Activated CD4-positive, alpha-beta memory T cell treated with anti-CD3 and anti-CD28 coated beads for 36 hours (primary cell): ENCODE data around the gene WDR91. TPM values are rescaled to one million over a fixed set of nuclear protein-coding genes. Genes with fewer than 3 reads are reported as not detected.

Experiments
- CTCF ChIA-PET: fragments of 350-600 bp; sonication (Branson Sonifier 250); formaldehyde crosslinking; loops from one replicate; lab custom pipeline; 2021; ENCODE audit warnings: antibody characterized with exemption, inconsistent platforms; lab: Charles Lee
- POLR2A ChIA-PET: fragments of 350-600 bp; sonication (Branson Sonifier 250); formaldehyde crosslinking; loops from one replicate; lab custom pipeline; 2021; ENCODE audit warnings: antibody characterized with exemption; lab: Charles Lee
- DNase-seq: peaks from one replicate; pipeline ENCODE4 v3.0.0-alpha.2; 2020
- H3K27ac Mint-ChIP-seq: one replicate; pipeline ENCODE4 v1.8.0; 2021; ENCODE audit warnings: mixed read lengths
- H3K27me3 Mint-ChIP-seq: one replicate; pipeline ENCODE4 v1.8.0; 2021; ENCODE audit warnings: mixed read lengths
- H3K36me3 Mint-ChIP-seq: one replicate; pipeline ENCODE4 v1.8.0; 2021; ENCODE audit warnings: mixed read lengths
- H3K4me1 Mint-ChIP-seq: one replicate; pipeline ENCODE4 v1.8.0; 2021; ENCODE audit warnings: low read depth, mixed read lengths
- H3K4me3 Mint-ChIP-seq: one replicate; pipeline ENCODE4 v1.8.0; 2021; ENCODE audit warnings: mild to moderate bottlenecking, mixed read lengths
- H3K9me3 Mint-ChIP-seq: one replicate; pipeline ENCODE4 v1.8.0; 2021; ENCODE audit warnings: mixed read lengths
- intact Hi-C: fragments of 100-400 bp; cut with micrococcal nuclease; formaldehyde crosslinking; loops from one replicate; pipeline ENCODE4 v1.15.1; 2023
- total RNA-seq, 2 experiments: library from RNA; stranded (reverse); gene quantifications; one replicate each; pipeline ENCODE4 v1.2.3, GENCODE V29; 2021

WDR91 gene
- total RNA-seq, 2 experiments from 2014 or later, result 10.3 to 11.0 TPM

DNA sequence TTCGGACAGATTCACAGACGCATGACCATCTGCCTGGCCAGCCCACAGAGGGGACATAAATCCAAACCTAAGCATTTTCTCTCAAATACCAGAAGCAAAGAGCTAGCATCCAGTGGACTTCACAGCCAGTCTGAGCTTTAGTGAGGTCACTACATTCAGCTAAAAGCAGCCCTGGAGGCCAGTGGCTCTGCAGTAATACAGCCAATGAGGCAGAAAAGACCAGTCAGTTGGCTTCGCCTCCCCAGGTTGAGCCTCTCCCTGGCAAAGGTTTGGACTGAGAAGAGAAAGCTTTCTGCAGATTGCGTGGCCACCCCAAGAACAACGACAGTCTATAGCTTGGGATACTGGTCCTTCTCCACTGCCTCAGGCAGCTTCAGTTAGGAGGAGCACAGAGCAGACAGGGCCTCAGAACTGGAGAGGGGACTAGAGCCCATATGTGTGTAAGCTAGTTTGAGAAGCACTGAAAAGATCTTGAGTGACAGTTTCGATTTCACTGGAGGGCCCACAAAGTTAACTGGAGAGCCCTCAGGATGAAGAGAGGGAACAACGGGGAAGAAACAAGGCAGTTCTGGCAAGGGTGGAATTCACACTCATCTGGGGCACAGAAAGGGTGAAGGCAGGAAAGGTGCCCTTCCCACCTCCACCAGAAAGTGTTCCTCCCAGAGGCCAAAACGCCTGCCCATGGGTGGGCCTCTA, 3.8 kb downstream of the WDR91 start:
- DNase-seq, result no peak
- H3K36me3 Mint-ChIP-seq, result peaks cover 27% of the 10 kb centered on the region
- no peaks in the 10 kb centered on the region for H3K27me3 Mint-ChIP-seq
- no peaks in the 10 kb centered on the region for H3K9me3 Mint-ChIP-seq
- ChIA-PET CTCF (no interaction called here), POLR2A (no interaction called here)
- no peak overlapping the region for H3K27ac Mint-ChIP-seq
- peaks cover 29% of the 10 kb centered on the region for H3K4me1 Mint-ChIP-seq
- H3K4me3 Mint-ChIP-seq, result no peak overlapping the region
- intact Hi-C loops, result no loop called here

DNA sequence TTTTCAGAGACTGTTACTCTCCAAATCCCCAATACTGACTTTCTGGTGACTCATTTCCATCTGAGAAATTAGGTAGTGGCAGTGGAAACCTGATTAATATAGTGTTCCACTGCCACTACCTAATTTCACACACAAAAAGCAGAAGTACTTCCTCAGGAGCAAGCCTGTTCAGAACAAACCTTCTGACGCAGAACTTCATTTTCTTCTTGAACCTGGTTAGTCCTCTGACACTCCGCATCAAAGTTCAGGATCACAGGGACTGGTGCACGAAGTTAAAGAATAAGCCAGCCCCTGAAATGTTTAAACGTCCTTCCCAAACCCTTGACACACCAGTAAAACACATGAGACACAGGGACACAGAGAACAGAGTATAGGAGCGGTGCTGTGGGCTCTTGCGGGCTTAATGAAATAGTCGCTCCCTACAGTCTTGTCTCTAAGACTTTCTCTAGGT, 4.4 kb downstream of the WDR91 start:
- CTCF ChIA-PET, result no interaction called here
- Mint-ChIP-seq H3K4me1 (peaks cover 33% of the 10 kb centered on the region), H3K9me3 (no peaks in the 10 kb centered on the region), H3K36me3 (peaks cover 32% of the 10 kb centered on the region), H3K27me3 (no peaks in the 10 kb centered on the region), H3K27ac (no peak overlapping the region), H3K4me3 (no peak overlapping the region)
- DNase-seq, result no peak
- POLR2A ChIA-PET, result no interaction called here
- intact Hi-C loops, result no loop called here

DNA sequence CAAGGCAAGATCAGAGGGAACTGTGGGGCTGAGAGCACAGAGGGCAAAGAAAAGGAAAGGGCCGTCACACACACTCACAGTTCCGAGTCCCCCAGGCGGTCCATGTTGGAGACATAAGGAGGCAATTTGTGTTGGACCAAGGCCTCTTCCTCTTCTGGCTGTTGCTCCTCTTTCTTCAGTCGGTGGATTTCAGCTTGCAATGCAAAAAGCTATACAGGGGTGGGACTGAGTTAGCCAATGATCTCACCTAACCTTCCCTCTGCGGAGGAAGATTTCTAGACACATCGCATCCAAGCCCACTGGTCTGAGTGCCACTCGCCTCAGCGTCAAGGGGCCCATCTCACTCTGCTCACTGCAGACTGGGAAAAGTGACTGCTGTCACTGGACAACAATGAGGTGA, 5.5 kb downstream of the WDR91 start:
- ChIA-PET POLR2A (no interaction called here), CTCF (no interaction called here)
- Mint-ChIP-seq H3K4me3 (no peak overlapping the region), H3K4me1 (peaks cover 34% of the 10 kb centered on the region), H3K9me3 (no peaks in the 10 kb centered on the region), H3K36me3 (peaks cover 40% of the 10 kb centered on the region), H3K27me3 (no peaks in the 10 kb centered on the region), H3K27ac (no peak overlapping the region)
- intact Hi-C loops, result no loop called here
- DNase-seq, result no peak

DNA sequence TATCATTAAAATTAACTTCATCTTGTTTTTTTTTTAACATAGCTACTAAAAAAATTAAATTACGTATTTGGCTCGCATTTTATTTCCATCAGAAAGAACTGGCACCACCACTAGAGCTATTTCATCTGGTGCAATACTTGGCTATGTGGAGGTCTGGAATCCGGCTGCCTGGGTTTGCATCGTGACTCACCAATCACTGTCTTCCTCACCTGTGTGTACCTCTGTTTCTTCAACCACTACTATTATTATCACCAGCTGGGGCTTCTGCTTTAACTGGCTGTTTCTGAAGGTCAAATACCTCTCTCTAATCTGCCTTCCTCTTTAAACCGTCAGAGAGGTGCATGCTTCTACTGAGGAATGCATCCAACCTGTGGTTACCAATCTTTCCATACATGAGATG, 6.5 kb downstream of the WDR91 start:
- Mint-ChIP-seq H3K36me3 (peaks cover 44% of the 10 kb centered on the region), H3K9me3 (no peaks in the 10 kb centered on the region), H3K27ac (no peak overlapping the region), H3K4me3 (no peak overlapping the region), H3K4me1 (peaks cover 30% of the 10 kb centered on the region), H3K27me3 (no peaks in the 10 kb centered on the region)
- DNase-seq, result no peak
- ChIA-PET POLR2A (interaction anchor here (0.6 kb wide), 1 partner anchor 37 kb away, joined by 3 read pairs; no protein-coding TSS in a partner anchor), CTCF (interaction anchor here (1.1 kb wide), 1 partner anchor 75 kb away, joined by 3 read pairs; no protein-coding TSS in a partner anchor)
- intact Hi-C loops, result no loop called here

DNA sequence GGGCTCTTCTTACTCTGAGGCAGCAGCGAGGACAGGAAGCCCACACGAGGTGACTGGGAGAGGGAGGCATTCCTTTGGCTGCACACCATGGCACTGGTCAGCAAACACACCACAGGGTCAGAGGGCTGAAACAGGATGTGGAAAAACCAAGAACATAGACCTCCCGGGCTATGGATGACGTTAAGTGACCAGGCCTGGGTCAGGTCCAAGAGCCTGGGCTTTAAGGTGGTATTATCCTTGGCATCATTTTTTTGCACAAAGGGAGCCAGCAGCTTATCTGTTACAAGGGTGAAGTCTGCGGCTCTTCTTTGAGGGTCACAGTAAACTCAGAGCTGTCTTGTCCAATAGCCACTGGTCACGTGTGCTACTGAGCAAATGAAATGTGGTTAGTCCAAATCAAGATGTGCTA, 7.0 kb downstream of the WDR91 start:
- intact Hi-C loops, result no loop called here
- ChIA-PET CTCF (interaction anchor here (1.1 kb wide), 1 partner anchor 75 kb away, joined by 3 read pairs; no protein-coding TSS in a partner anchor), POLR2A (interaction anchor here (0.6 kb wide), 1 partner anchor 37 kb away, joined by 3 read pairs; no protein-coding TSS in a partner anchor)
- H3K9me3 Mint-ChIP-seq, result no peaks in the 10 kb centered on the region
- DNase-seq, result no peak
- H3K36me3 Mint-ChIP-seq, result peaks cover 45% of the 10 kb centered on the region
- no peak overlapping the region for H3K27ac Mint-ChIP-seq
- H3K4me1 Mint-ChIP-seq, result peaks cover 30% of the 10 kb centered on the region
- H3K27me3 Mint-ChIP-seq, result no peaks in the 10 kb centered on the region
- no peak overlapping the region for H3K4me3 Mint-ChIP-seq

DNA sequence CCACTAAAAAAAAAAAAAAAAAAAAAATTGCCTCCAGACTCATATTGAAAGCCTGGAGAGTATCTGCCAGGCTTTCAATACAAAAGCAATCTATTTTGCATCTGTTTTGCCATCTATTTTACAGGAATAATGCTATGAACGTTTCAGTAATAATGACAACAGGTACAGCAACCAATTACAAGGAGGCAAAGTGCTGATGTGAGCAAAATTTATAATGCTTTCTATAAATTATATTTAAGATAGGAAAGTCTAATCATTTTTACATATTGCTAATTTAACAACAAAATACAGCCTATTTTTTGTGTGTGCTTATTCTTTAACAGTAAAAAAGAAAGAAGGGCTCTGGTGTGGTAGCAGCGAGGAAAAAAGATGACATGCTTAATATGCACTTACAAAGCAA, 10.0 kb downstream of the WDR91 start:
- H3K27me3 Mint-ChIP-seq, result no peaks in the 10 kb centered on the region
- intact Hi-C loops, result no loop called here
- no peak for DNase-seq
- ChIA-PET POLR2A (no interaction called here), CTCF (interaction anchor here (1.2 kb wide), 1 partner anchor 30 kb away, joined by 3 read pairs; the partner anchor contains the start of gene CYREN)
- no peaks in the 10 kb centered on the region for H3K9me3 Mint-ChIP-seq
- H3K4me1 Mint-ChIP-seq, result peaks cover 20% of the 10 kb centered on the region
- peaks cover 53% of the 10 kb centered on the region for H3K36me3 Mint-ChIP-seq
- H3K4me3 Mint-ChIP-seq, result no peak overlapping the region
- no peak overlapping the region for H3K27ac Mint-ChIP-seq

DNA sequence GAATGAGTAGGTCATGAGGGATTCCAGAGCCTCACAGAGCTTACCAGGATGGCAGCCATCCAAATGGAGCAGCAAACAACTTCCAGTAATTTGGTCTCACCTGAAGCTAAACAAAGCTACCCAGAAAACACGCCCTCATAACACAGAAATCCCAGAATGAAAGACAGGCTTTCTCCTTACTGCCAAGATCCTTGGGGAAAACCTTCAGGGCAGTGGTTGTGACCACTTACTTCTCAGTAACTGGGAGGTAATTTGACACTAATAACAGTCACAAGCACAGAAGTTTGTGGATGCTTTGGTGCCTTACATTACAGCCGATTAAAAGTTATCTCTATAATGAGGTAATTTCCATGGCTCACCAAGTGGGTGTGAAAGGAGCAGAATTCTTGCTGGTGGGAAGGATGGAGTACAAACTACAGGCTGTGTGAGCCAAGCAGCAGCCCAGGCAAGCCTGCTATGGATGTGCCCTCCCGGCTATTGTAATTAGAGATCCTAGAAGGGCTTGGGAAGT, 10.4 kb downstream of the WDR91 start:
- Mint-ChIP-seq H3K9me3 (no peaks in the 10 kb centered on the region), H3K27ac (no peak overlapping the region), H3K36me3 (peaks cover 51% of the 10 kb centered on the region), H3K4me1 (peaks cover 18% of the 10 kb centered on the region), H3K27me3 (no peaks in the 10 kb centered on the region), H3K4me3 (no peak overlapping the region)
- intact Hi-C loops, result no loop called here
- ChIA-PET CTCF (no interaction called here), POLR2A (no interaction called here)
- DNase-seq, result no peak

DNA sequence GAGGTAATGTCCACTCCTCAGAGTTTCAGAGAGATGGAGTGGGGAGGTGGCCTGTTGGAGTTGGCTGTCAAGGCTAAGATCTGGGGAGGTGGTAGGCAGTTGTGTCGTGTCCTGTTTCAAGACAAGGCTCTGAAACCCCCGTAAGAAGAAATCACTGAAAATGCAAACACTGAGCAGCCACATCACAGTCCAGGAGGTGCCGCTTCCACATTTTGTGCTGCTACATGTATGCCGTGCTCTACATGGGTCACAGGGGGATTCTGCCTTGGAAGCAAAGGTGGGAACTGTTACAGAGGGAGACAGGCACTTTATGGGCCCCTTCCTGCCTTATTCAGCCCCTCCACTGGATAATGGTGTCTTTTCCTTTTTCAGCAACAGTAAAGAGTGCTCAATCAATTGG, 11.9 kb downstream of the WDR91 start:
- Mint-ChIP-seq H3K36me3 (peaks cover 47% of the 10 kb centered on the region), H3K9me3 (no peaks in the 10 kb centered on the region), H3K27ac (no peak overlapping the region), H3K27me3 (no peaks in the 10 kb centered on the region), H3K4me3 (no peak overlapping the region), H3K4me1 (peaks cover 18% of the 10 kb centered on the region)
- intact Hi-C loops, result no loop called here
- no peak for DNase-seq
- CTCF ChIA-PET, result no interaction called here
- POLR2A ChIA-PET, result no interaction called here

DNA sequence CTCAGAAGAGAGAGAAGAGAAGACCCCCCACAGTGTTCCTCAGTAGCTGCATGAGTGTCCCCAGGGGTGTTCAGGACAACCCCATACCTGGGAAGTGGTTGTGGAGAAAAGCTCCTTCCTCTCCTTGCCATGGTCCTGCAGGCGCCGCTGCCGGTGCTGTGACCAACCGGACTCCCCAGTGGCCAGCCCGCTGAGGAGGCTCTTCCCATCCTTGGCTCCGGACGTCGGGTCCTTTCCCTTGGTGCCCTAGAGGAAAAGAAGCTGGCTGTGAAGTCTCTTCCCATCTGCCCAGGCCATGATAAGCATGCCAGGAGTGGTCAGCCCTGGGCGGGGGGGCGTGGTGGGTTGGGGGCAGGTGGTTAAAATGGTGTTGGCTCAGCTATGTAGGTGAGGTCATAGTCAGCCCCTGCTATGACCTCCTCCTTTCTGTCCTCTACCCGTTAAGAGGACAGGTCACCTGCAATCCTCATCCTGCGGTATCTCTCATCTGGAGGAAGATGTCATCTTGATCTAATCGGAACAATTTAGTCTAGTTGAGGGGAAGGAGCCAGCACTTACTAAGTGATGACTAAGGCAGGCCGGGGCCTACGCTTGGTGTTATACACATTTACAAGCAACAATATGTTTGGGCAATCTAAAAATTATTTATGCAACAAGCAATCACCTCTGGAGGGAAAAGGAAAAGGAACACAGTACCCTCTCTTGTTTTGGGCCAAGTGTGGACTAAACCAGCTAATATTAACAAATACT, 13.2 kb downstream of the WDR91 start:
- DNase-seq, result no peak

DNA sequence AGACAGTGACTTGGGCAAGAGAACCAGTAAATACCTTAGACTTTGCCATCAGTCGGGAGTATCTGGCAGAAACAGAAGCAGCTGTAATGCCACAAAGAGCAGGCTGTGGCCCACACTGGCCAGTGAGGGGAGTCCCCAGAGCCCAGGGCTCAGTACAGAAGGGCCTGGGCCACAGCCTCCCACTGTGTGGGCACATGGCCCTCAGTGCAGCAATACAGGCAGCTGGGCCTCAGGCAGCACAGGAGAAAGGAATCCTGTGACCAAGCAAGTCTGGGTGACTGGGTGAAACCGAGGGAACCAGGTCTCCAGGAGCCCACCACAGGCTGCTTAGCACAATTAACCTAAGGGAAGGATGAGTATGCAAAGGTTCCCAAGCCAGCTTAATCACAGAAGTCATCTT, 14.0 kb downstream of the WDR91 start:
- no peaks in the 10 kb centered on the region for H3K27me3 Mint-ChIP-seq
- ChIA-PET POLR2A (no interaction called here), CTCF (no interaction called here)
- no peak overlapping the region for H3K27ac Mint-ChIP-seq
- H3K4me3 Mint-ChIP-seq, result no peak overlapping the region
- no peaks in the 10 kb centered on the region for H3K9me3 Mint-ChIP-seq
- H3K4me1 Mint-ChIP-seq, result peaks cover 12% of the 10 kb centered on the region
- intact Hi-C loops, result no loop called here
- DNase-seq, result no peak
- peaks cover 52% of the 10 kb centered on the region for H3K36me3 Mint-ChIP-seq

More for the DNA sequence above, 13.2 kb downstream of the WDR91 start:
- no peaks in the 10 kb centered on the region for H3K27me3 Mint-ChIP-seq
- ChIA-PET CTCF (interaction anchor here (1.4 kb wide), 1 partner anchor 447 kb away, joined by 7 read pairs; no protein-coding TSS in a partner anchor), POLR2A (no interaction called here)
- no peaks in the 10 kb centered on the region for H3K9me3 Mint-ChIP-seq
- no peak overlapping the region for H3K4me3 Mint-ChIP-seq
- H3K27ac Mint-ChIP-seq, result no peak overlapping the region
- H3K36me3 Mint-ChIP-seq, result peaks cover 48% of the 10 kb centered on the region
- H3K4me1 Mint-ChIP-seq, result peaks cover 15% of the 10 kb centered on the region
- intact Hi-C loops, result no loop called here

DNA sequence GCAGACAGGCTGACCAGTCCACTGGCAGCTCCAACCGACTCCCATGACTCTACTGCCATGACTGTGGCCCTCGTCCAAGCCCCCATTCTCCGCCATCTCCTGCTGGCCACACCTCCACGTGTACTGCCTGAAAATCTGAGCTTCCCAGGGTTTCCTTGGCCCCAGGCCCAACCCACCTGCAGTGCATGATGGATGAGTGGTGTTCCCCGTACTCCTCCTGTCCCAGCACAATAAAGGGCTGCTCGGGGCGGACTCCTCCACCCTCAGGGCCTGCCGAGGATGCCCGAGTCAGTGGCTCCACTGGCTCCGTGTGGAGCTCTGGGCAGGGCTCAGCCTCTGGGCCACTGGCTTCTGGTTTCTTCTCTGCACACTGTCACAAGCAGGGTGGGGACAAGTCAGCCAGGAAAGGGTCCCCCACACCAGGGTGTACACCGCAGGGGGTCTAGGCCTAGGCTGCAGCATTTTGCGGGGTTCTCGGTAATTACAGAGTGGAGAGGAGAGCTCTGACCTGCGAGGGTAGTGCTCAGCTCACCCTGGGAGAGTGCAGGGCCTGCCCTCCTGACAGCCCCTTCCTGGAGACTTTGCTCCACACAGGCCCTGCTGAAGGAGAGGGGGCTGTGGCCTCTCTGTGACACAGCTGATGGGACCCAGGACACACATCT, 15.2 kb downstream of the WDR91 start:
- POLR2A ChIA-PET, result interaction anchor here (1.1 kb wide), 1 partner anchor 15 kb away, joined by 5 read pairs; the partner anchor contains the start of gene WDR91
- H3K27ac Mint-ChIP-seq, result no peak overlapping the region

DNA sequence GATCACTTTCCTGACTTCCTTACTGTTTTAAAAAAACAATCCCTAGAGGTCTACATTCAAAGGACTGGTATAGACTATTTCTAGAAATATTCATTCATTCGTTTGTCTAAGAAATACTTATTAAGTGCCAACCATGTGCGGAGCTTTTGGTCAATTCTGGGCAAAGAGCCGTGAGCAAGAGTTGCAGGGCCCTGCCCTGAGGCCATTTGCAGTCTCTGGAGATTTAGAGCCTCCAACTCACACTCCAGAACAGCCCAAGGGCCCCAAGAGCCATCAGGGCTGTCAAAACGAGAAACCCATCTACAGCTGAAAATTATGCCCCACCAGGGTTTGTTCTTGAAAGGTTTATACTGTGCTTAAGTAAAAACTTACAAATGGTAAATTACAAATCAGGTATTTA, 16.2 kb downstream of the WDR91 start:
- H3K4me3 Mint-ChIP-seq, result no peak overlapping the region
- POLR2A ChIA-PET, result no interaction called here
- no peaks in the 10 kb centered on the region for H3K9me3 Mint-ChIP-seq
- peaks cover 51% of the 10 kb centered on the region for H3K36me3 Mint-ChIP-seq
- intact Hi-C loops, result no loop called here
- no peak for DNase-seq
- H3K27me3 Mint-ChIP-seq, result no peaks in the 10 kb centered on the region
- H3K4me1 Mint-ChIP-seq, result peaks cover 7% of the 10 kb centered on the region
- no peak overlapping the region for H3K27ac Mint-ChIP-seq
- CTCF ChIA-PET, result no interaction called here

More for the DNA sequence above, 15.2 kb downstream of the WDR91 start:
- Mint-ChIP-seq H3K4me1 (peaks cover 7% of the 10 kb centered on the region), H3K9me3 (no peaks in the 10 kb centered on the region), H3K27me3 (no peaks in the 10 kb centered on the region), H3K36me3 (peaks cover 50% of the 10 kb centered on the region), H3K4me3 (no peak overlapping the region)
- intact Hi-C loops, result no loop called here
- DNase-seq, result no peak
- CTCF ChIA-PET, result no interaction called here
